ENCODE data around the gene ABHD16B.
A peak's percentile ranks its signal among the peaks of the same experiment; 100 is the strongest.

Gene ABHD16B

GRCh38 chr20:63828545-63828944 lies 32.8 kb upstream of the ABHD16B start:
- Histone ChIP-seq H3K27ac (no peak overlapping the region), H3K36me3 (replicated peaks) (no peaks in the 10 kb centered on the region), H3K4me3 (ENCODE audit: low read depth, low read length) (no peak overlapping the region), H3K27me3 (replicated peaks) (peaks cover 4% of the 10 kb centered on the region)
- DNase-seq = no peak
- in situ Hi-C loops (cut with HindIII; ENCODE audit: low pct_ligation_motif_present, low sequenced_read_pairs) = no loop called here
- no peak for TF ChIP-seq CTCF (IDR thresholded peaks at IDR 0.05; ENCODE audit: low read depth, low read length, missing control alignments)

GRCh38 chr20:63828951-63829350 lies 32.3 kb upstream of the ABHD16B start:
- in situ Hi-C loops (cut with HindIII; ENCODE audit: low pct_ligation_motif_present, low sequenced_read_pairs) = no loop called here
- no peak for DNase-seq
- H3K27me3 ChIP-seq (replicated peaks) = peaks cover 4% of the 10 kb centered on the region

GRCh38 chr20:63829603-63829944 lies 31.7 kb upstream of the ABHD16B start:
- Histone ChIP-seq H3K27me3 (replicated peaks) (peaks cover 4% of the 10 kb centered on the region), H3K36me3 (replicated peaks) (no peaks in the 10 kb centered on the region), H3K27ac (no peak overlapping the region), H3K4me3 (ENCODE audit: low read depth, low read length) (peak overlapping the region; percentile 60)
- in situ Hi-C loops (cut with HindIII; ENCODE audit: low pct_ligation_motif_present, low sequenced_read_pairs) = no loop called here
- DNase-seq = no peak
- no peak for TF ChIP-seq CTCF (IDR thresholded peaks at IDR 0.05; ENCODE audit: low read depth, low read length, missing control alignments)

More at GRCh38 chr20:63828951-63829350, 32.3 kb upstream of the ABHD16B start:
- Histone ChIP-seq H3K27ac (no peak overlapping the region), H3K4me3 (ENCODE audit: low read depth, low read length) (no peak overlapping the region), H3K36me3 (replicated peaks) (no peaks in the 10 kb centered on the region)
- peak; percentile 10 for TF ChIP-seq CTCF (IDR thresholded peaks at IDR 0.05; ENCODE audit: low read depth, low read length, missing control alignments)

GRCh38 chr20:63829945-63830835 lies 31.1 kb upstream of the ABHD16B start:
- Histone ChIP-seq H3K27ac (no peak overlapping the region), H3K27me3 (replicated peaks) (peaks cover 4% of the 10 kb centered on the region), H3K36me3 (replicated peaks) (no peaks in the 10 kb centered on the region), H3K4me3 (ENCODE audit: low read depth, low read length) (peak overlapping the region; percentile 60)
- no peak for TF ChIP-seq CTCF (IDR thresholded peaks at IDR 0.05; ENCODE audit: low read depth, low read length, missing control alignments)
- peak; percentile 12 for DNase-seq
- in situ Hi-C loops (cut with HindIII; ENCODE audit: low pct_ligation_motif_present, low sequenced_read_pairs) = no loop called here

GRCh38 chr20:63830841-63831588 lies 30.3 kb upstream of the ABHD16B start, which contains the start of gene ZBTB46:
ZBTB46 (minus strand) TSS chr20:63831264; CDS start chr20:63790757, 40,507 bp downstream.
- DNase-seq = no peak
- Histone ChIP-seq H3K4me3 (ENCODE audit: low read depth, low read length) (peak within 1 kb of the TSS; percentile 60), H3K36me3 (replicated peaks) (no peaks in the 10 kb centered on the region), H3K27ac (no peak within 1 kb of the TSS), H3K27me3 (replicated peaks) (peaks cover 4% of the 10 kb centered on the region)
- no peak for TF ChIP-seq CTCF (IDR thresholded peaks at IDR 0.05; ENCODE audit: low read depth, low read length, missing control alignments)
- in situ Hi-C loops (cut with HindIII; ENCODE audit: low pct_ligation_motif_present, low sequenced_read_pairs) = no loop called here
